ENCODE results near the gene PIK3R3. TPM values are rescaled to one million over a fixed set of nuclear protein-coding genes. Genes with fewer than 3 reads are reported as not detected.

The PIK3R3 gene
- 0.18 and 1.8 TPM in 2 replicates for total RNA-seq

GRCh38 chr1:46132529-46133180, at the start of gene PIK3R3:
Gene PIK3R3, minus strand, starts transcription at chr1:46132629. Its CDS starts 677 bp downstream, at chr1:46131952.

DNA sequence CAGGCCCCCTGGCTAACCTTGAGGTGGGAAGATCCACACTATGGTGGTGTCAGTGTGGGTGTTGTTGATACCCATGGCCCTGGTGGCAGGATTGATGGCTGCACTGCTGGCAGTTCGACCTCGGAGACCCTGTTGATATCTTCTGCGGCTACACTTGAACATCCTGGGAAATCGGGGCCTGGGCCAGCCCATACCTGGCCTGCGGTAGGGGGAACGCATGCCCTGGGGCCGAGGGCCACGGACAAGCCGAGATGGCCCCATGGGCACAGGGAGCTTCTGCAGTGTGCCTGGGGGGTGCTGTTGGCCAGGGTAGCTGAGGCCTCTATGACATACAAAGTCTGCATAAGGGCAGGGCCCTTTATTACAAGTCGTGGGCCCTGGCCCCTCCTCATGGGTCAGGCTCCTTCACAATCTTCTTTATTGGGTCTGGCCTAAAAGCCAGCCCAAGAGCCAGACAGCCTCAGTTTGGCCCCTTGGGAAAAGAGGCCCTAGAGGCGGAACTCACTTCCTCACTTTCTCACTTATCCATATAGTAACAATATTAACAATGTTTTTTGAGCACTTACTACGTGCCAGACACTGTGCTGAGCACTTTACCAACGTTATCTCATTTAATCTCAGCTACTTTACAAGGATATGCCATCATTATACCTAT, 43.9 kb upstream of the PIK3R3 start, which contains the start of gene P3R3URF:
TSS of gene P3R3URF (minus strand) at position 278 of the 655 bp plus-strand sequence. CDS start at position 261, 17 bp downstream.

DNA sequence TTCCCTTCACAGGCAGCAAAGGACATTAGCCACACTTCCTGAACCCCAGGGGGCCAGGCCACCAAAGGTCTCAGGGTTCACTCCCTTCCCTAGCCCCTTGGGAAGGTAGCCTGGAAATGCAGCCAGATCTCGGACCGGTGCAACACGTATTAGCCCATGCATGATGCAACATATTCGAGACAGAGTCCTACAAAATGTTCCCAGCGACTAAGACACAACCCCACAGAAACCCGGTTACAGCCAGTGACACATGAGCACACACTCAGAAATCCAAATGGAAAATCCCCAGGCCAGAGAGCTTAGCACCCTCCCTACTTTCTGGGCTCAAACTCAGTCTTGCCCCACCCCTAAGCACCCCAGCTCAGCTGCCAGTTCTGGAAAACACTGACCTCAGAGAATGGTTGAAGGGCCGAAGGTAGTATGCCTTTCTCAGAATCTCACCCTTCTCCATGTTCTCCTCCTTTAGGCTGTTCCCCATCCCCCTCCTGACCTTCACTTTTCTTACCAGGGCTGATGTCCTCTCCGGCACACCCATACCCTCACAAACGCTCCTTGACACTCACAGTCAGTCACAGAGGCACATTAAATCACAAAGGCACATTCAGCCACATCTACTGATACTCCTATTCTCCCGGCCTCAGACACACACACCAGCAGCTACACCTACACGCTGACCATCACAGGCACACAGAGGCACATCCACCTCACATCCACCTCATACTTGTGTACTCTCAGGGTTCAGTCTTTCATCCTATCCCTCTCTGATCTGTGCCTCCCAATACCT, 42.2 kb upstream of the PIK3R3 start, which contains the start of gene TSPAN1:
TSS of gene TSPAN1 (plus strand) at position 640 of the 784 bp plus-strand sequence. CDS start 6,021 bp downstream, outside the sequence.

Other genes starting within 250 kb of the PIK3R3 start
- gene TSPAN1, start 42.5 kb upstream of the PIK3R3 start, total RNA-seq, result 0.49 TPM in 1 of 2 replicates, not detected in the other
- not detected in 2 replicates for gene P3R3URF, start 43.9 kb upstream of the PIK3R3 start, total RNA-seq
- 37.2 and 42.8 TPM in 2 replicates for gene POMGNT1, start 65.8 kb upstream of the PIK3R3 start, total RNA-seq
- gene LURAP1, start 70.7 kb upstream of the PIK3R3 start, total RNA-seq, result 1.1 and 2.9 TPM in 2 replicates
- gene RAD54L, start 115.1 kb upstream of the PIK3R3 start, total RNA-seq, result 4.9 and 5.7 TPM in 2 replicates
- gene LRRC41, start 171.0 kb upstream of the PIK3R3 start, total RNA-seq, result 95.3 and 121 TPM in 2 replicates
- 494 and 497 TPM in 2 replicates for gene UQCRH, start 171.1 kb upstream of the PIK3R3 start, total RNA-seq
- 9.1 and 11.4 TPM in 2 replicates for gene NSUN4, start 208.2 kb upstream of the PIK3R3 start, total RNA-seq

All from cardiac atrium fibroblast (primary cell).